Endothelial cell of umbilical vein (primary cell): ENCODE data around the gene NF1. TPM values are rescaled to one million over a fixed set of nuclear protein-coding genes. Genes with fewer than 3 reads are reported as not detected.

Experiments
- BruUV-seq: library from RNA; stranded (reverse); fragments of 400-500 nt; replicated peaks from 2 replicates; lab custom pipeline; 2021; lab: Mats Ljungman, UMichigan
- CTCF ChIA-PET: fragments of 300-600, 350-600 bp; sonication (Branson Sonifier 250); formaldehyde crosslinking; loops from one replicate; lab custom pipeline; 2021; ENCODE audit warnings: antibody characterized with exemption, inconsistent platforms; lab: Charles Lee
- POLR2A ChIA-PET: fragments of 300-600, 350-600 bp; sonication (Branson Sonifier 250); formaldehyde crosslinking; loops from one replicate; lab custom pipeline; 2021; ENCODE audit warnings: antibody characterized with exemption, inconsistent platforms; lab: Charles Lee
- DNase-seq: peaks from one replicate; pipeline ENCODE4 v3.0.0-alpha.2; 2011; ENCODE audit warnings: low read depth, low spot score
- FAIRE-seq: peaks from 2 replicates; lab custom pipeline; 2011; peaks lifted over from hg19 to GRCh38; lab: Jason Lieb, UNC
- H2AFZ ChIP-seq: 2 replicates; pipeline ENCODE4 v1.6.0; 2012; ENCODE audit warnings: low read depth, low read length, control low read depth, inconsistent platforms
- H3K27ac ChIP-seq: 2 replicates; pipeline ENCODE4 v1.5.1; 2011; ENCODE audit warnings: low read depth, mild to moderate bottlenecking, control low read depth, low read length, moderate library complexity; ENCODE audit not compliant: insufficient read depth
- H3K27me3 ChIP-seq, 2 experiments: 2 replicates each; pipeline versions ENCODE4 v1.6.0 to v1.6.1; 2011; ENCODE audit warnings: low read length in 2 of 2, mixed read lengths in 1 of 2; ENCODE audit not compliant: control insufficient read depth in 2 of 2, insufficient read depth in 2 of 2
- H3K36me3 ChIP-seq, 2 experiments: 2 replicates in 1 of 2; 3 replicates in 1 of 2; pipeline ENCODE4 v1.5.1; 2011; ENCODE audit warnings: low read length in 2 of 2, mild to moderate bottlenecking in 1 of 2, moderate library complexity in 1 of 2; ENCODE audit not compliant: control insufficient read depth in 2 of 2, insufficient read depth in 2 of 2; ENCODE audit errors: extremely low read depth in 1 of 2
- H3K4me1 ChIP-seq: 3 replicates; pipeline ENCODE4 v1.5.1; 2011; ENCODE audit warnings: mild to moderate bottlenecking, low read length; ENCODE audit not compliant: control insufficient read depth, insufficient read depth; ENCODE audit errors: extremely low read depth
- H3K4me2 ChIP-seq: 2 replicates; pipeline ENCODE4 v1.6.1; 2011; ENCODE audit warnings: low read length, control low read depth, mixed read lengths; ENCODE audit not compliant: insufficient read depth
- H3K4me3 ChIP-seq, 3 experiments: fragments of 200-600 bp in 1 of 3; sonication (generic), shearing (Covaris generic) in 1 of 3; replicated peaks in 1 of 3; 2 replicates each; pipeline ENCODE4 v1.5.1; 2011 to 2016; ENCODE audit warnings: control low read depth in 3 of 3, low read length in 3 of 3, mild to moderate bottlenecking in 2 of 3, inconsistent platforms in 1 of 3, low read depth in 1 of 3, moderate library complexity in 1 of 3; ENCODE audit not compliant: insufficient read depth in 1 of 3
- H3K79me2 ChIP-seq: 2 replicates; pipeline ENCODE4 v1.6.0; 2012; ENCODE audit warnings: low read length, inconsistent platforms; ENCODE audit not compliant: control insufficient read depth, insufficient read depth
- H3K9ac ChIP-seq: replicated peaks from 2 replicates; pipeline ENCODE3; 2011; ENCODE audit warnings: low read length, control low read depth; ENCODE audit not compliant: insufficient read depth; ENCODE audit errors: extremely low read depth
- H3K9me1 ChIP-seq: replicated peaks from 3 replicates; pipeline ENCODE4 v1.6.0; 2011; ENCODE audit warnings: mild to moderate bottlenecking, low read length; ENCODE audit not compliant: control insufficient read depth, insufficient read depth; ENCODE audit errors: extremely low read depth
- H3K9me3 ChIP-seq: replicated peaks from 2 replicates; pipeline ENCODE4 v1.5.1; 2012; ENCODE audit warnings: low read length, inconsistent platforms; ENCODE audit not compliant: control insufficient read depth, insufficient read depth
- H4K20me1 ChIP-seq: replicated peaks from 2 replicates; pipeline ENCODE3; 2011; ENCODE audit warnings: mild to moderate bottlenecking, low read length; ENCODE audit not compliant: control insufficient read depth, insufficient read depth; ENCODE audit errors: extremely low read depth
- EZH2 ChIP-seq: IDR thresholded peaks from 2 replicates; pipeline ENCODE4 v1.6.1; 2012; ENCODE audit warnings: borderline replicate concordance, low read depth, mild to moderate bottlenecking, moderate library complexity, low read length, inconsistent platforms; ENCODE audit not compliant: severe bottlenecking
- FOS ChIP-seq: IDR thresholded peaks from 2 replicates; pipeline ENCODE4 v1.6.1; 2011; ENCODE audit warnings: mild to moderate bottlenecking, low read length, moderate library complexity, borderline replicate concordance; ENCODE audit not compliant: insufficient read depth
- GATA2 ChIP-seq: IDR thresholded peaks from 2 replicates; pipeline ENCODE4 v1.7.0; 2011; ENCODE audit warnings: low read depth, mild to moderate bottlenecking, moderate library complexity, mixed read lengths, low read length; ENCODE audit not compliant: insufficient read length, insufficient read depth
- JUN ChIP-seq: IDR thresholded peaks from 2 replicates; pipeline ENCODE4 v1.6.1; 2011; ENCODE audit warnings: borderline replicate concordance, low read depth; ENCODE audit not compliant: insufficient read length, insufficient read depth
- MYC ChIP-seq: IDR thresholded peaks from one replicate; pipeline ENCODE4 v1.6.1; 2011; ENCODE audit warnings: mild to moderate bottlenecking, low read depth, low read length
- POLR2A ChIP-seq: IDR thresholded peaks from 2 replicates; pipeline ENCODE4 v1.6.1; 2012; ENCODE audit warnings: low read depth, mild to moderate bottlenecking, control low read depth, low read length
- POLR2AphosphoS5 ChIP-seq: IDR thresholded peaks from 2 replicates; pipeline ENCODE4 v1.6.1; 2012; ENCODE audit warnings: low read depth, mild to moderate bottlenecking, control low read depth, low read length, moderate library complexity; ENCODE audit not compliant: insufficient read depth
- dilution Hi-C: fragments of 300-500 bp; cut with MboI; formaldehyde crosslinking; loops from one replicate; pipeline ENCODE4 v1.15.0; 2019; ENCODE audit warnings: low sequenced_read_pairs; ENCODE audit not compliant: extremely low pct_ligation_motif_present
- intact Hi-C: fragments of 100-400 bp; cut with micrococcal nuclease; formaldehyde crosslinking; loops from one replicate; pipeline ENCODE4 v1.10.0; 2022
- polyA plus RNA-seq, 4 experiments: library from polyadenylated mRNA; depleted of rRNA in 3 of 4; stranded (reverse) in 3 of 4; unstranded in 1 of 4; fragments of >200 nt; gene quantifications; 2 replicates each; pipeline versions ENCODE4 v1.2.1 to v1.2.3, GENCODE V29; 2011 to 2012; ENCODE audit warnings: missing spikeins in 1 of 4
- total RNA-seq: library from RNA; stranded (reverse); gene quantifications from 2 replicates; pipeline ENCODE4 v1.2.3, GENCODE V29; 2021
- TF ChIP-seq, protein P1 (sequence below): IDR thresholded peaks from 2 replicates; pipeline ENCODE4 v1.6.1; 2011; ENCODE audit not compliant: insufficient read depth, insufficient read length
- TF ChIP-seq, protein P2 (sequence below), 2 donors: IDR thresholded peaks; 1 replicate in 1 of 2; 2 replicates in 1 of 2; pipeline ENCODE4 v1.5.1; 2011; ENCODE audit warnings: low read length in 2 of 2, mild to moderate bottlenecking in 2 of 2, moderate library complexity in 2 of 2, control low read depth in 1 of 2, inconsistent platforms in 1 of 2, low read depth in 1 of 2; ENCODE audit not compliant: insufficient read depth in 1 of 2; ENCODE audit errors: extremely low read depth in 1 of 2

Gene NF1
- total and polyA plus RNA-seq, 2 donors (not counting 3 experiments of a cell fraction or from before 2014, with no cell fraction given), result 13.7 to 42.4 TPM

DNA sequence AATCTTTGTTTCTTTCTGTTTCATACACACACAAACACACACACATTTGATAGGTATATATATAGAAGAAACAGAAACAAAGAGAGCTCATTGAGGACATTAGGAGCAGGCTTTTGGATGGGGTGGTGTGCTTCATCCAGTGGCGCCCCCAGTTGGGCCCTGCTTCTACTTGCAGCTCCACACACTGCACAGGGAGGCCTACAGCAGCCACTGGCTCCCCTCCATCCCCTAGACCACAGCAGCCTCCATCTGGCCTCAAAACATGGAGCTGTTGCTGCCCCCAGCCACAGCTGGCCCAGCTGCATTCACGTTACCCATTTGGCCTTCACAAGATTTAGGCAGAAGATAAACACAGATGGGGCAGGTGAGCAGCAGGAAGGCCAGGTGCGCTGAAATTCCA, 33.1 kb upstream of the NF1 start:
- no peak for DNase-seq
- TF ChIP-seq EZH2 (no peak), MYC (no peak), JUN (no peak), POLR2AphosphoS5 (no peak), FOS (no peak), GATA2 (no peak), POLR2A (no peak)
- TF ChIP-seq, protein P1, sequence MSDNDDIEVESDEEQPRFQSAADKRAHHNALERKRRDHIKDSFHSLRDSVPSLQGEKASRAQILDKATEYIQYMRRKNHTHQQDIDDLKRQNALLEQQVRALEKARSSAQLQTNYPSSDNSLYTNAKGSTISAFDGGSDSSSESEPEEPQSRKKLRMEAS, result no peak
- TF ChIP-seq, protein P2, sequence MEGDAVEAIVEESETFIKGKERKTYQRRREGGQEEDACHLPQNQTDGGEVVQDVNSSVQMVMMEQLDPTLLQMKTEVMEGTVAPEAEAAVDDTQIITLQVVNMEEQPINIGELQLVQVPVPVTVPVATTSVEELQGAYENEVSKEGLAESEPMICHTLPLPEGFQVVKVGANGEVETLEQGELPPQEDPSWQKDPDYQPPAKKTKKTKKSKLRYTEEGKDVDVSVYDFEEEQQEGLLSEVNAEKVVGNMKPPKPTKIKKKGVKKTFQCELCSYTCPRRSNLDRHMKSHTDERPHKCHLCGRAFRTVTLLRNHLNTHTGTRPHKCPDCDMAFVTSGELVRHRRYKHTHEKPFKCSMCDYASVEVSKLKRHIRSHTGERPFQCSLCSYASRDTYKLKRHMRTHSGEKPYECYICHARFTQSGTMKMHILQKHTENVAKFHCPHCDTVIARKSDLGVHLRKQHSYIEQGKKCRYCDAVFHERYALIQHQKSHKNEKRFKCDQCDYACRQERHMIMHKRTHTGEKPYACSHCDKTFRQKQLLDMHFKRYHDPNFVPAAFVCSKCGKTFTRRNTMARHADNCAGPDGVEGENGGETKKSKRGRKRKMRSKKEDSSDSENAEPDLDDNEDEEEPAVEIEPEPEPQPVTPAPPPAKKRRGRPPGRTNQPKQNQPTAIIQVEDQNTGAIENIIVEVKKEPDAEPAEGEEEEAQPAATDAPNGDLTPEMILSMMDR (IDR thresholded peaks at IDR 0.05; ENCODE audit: extremely low read depth in 1 of 2, insufficient read depth in 1 of 2, low read depth in 1 of 2, low read length in 2 of 2), result no peak
- dilution Hi-C loops, result no loop called here
- Histone ChIP-seq H3K36me3 (no peaks in the 10 kb centered on the region), H3K9me3 (no peaks in the 10 kb centered on the region), H3K9me1 (no peaks in the 10 kb centered on the region), H3K4me1 (no peaks in the 10 kb centered on the region), H3K79me2 (no peaks in the 10 kb centered on the region), H3K27ac (no peak overlapping the region), H3K27me3 (no peaks in the 10 kb centered on the region), H4K20me1 (no peaks in the 10 kb centered on the region), H3K4me2 (no peak overlapping the region), H2AFZ (no peak overlapping the region), H3K9ac (no peak overlapping the region), H3K4me3 (no peak overlapping the region)
- POLR2A ChIA-PET, result no interaction called here
- intact Hi-C loops, result no loop called here
- CTCF ChIA-PET, result interaction anchor here (0.6 to 2.3 kb wide), 6 partner anchors 10 to 118 kb away, joined by 3 to 8 read pairs (median 3); no protein-coding TSS in a partner anchor
- no peak for FAIRE-seq
- no TSS peak for BruUV-seq
